ENCODE measurements around the gene SLC43A3. TPM values are rescaled to one million over a fixed set of nuclear protein-coding genes. Genes with fewer than 3 reads are reported as not detected.

The SLC43A3 gene
- total RNA-seq, 1 experiment from 2014 or later = 21.4 TPM

DNA sequence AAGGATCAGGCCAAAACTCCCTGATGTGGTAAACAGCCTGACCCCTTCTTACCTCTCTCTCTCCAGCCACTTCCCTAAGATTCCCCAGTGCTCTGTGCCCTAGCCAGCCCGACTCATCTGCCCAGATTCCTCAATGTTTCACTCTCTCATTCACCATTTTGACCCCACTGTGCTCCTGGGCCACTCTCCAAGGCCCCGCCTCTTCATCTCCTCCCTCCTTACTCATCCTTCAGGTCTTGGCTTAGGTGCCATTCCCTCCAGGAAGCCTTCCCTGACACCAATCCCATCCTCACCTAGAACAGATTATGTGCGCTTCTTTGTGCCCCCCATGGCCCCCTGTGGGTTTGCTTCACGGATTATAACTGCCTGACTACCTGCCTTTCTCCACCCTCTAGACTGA is 13.2 kb downstream of the SLC43A3 start:
- H3K79me2 ChIP-seq (ENCODE audit: insufficient read depth, low read length) = no peaks in the 10 kb centered on the region
- H3K18ac ChIP-seq (ENCODE audit: insufficient read length, low read depth, low read length) = no peak overlapping the region
- H4K20me1 ChIP-seq (ENCODE audit: control insufficient read depth, insufficient read depth, insufficient read length) = no peaks in the 10 kb centered on the region
- no peaks in the 10 kb centered on the region for H3K23me2 ChIP-seq (ENCODE audit: insufficient read length, low read depth, low read length, poor library complexity, severe bottlenecking)
- no peaks in the 10 kb centered on the region for H3K9me3 ChIP-seq (ENCODE audit: control insufficient read depth, low read depth, low read length)
- no peak overlapping the region for H3K27ac ChIP-seq (ENCODE audit: insufficient read length, low read depth, low read length)
- no peak overlapping the region; the same call in 1 of the 2 replicates for H3K14ac ChIP-seq (ENCODE audit: insufficient read depth, low read length)
- H3K9ac ChIP-seq (ENCODE audit: extremely low read depth, insufficient read length, low read length) = no peak overlapping the region
- no peaks in the 10 kb centered on the region; the same call in 1 of the 2 replicates for H3K4me1 ChIP-seq (ENCODE audit: insufficient read depth, low read length)
- no peak overlapping the region for H2BK120ac ChIP-seq (ENCODE audit: low read depth, low read length, poor library complexity, severe bottlenecking)
- H3K27me3 ChIP-seq (ENCODE audit: insufficient read depth, low read length) = no peaks in the 10 kb centered on the region
- no peak overlapping the region for H3K23ac ChIP-seq (ENCODE audit: insufficient read length, low read depth, low read length)
- H3K27ac Mint-ChIP-seq = no peak overlapping the region
- H4K5ac ChIP-seq (ENCODE audit: insufficient read length, low read depth, low read length) = no peak overlapping the region
- H3K4me1 Mint-ChIP-seq = peaks cover 8 to 14% of the 10 kb centered on the region in 2 experiments
- TF ChIP-seq, protein P1, sequence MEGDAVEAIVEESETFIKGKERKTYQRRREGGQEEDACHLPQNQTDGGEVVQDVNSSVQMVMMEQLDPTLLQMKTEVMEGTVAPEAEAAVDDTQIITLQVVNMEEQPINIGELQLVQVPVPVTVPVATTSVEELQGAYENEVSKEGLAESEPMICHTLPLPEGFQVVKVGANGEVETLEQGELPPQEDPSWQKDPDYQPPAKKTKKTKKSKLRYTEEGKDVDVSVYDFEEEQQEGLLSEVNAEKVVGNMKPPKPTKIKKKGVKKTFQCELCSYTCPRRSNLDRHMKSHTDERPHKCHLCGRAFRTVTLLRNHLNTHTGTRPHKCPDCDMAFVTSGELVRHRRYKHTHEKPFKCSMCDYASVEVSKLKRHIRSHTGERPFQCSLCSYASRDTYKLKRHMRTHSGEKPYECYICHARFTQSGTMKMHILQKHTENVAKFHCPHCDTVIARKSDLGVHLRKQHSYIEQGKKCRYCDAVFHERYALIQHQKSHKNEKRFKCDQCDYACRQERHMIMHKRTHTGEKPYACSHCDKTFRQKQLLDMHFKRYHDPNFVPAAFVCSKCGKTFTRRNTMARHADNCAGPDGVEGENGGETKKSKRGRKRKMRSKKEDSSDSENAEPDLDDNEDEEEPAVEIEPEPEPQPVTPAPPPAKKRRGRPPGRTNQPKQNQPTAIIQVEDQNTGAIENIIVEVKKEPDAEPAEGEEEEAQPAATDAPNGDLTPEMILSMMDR (conservative IDR thresholded peaks at IDR 0.05) = no peak
- H3T11ph ChIP-seq (ENCODE audit: low read length) = no peak overlapping the region
- no peak overlapping the region for H4K91ac ChIP-seq (ENCODE audit: insufficient read length, low read depth, low read length)
- H3K4me3 Mint-ChIP-seq = no peak overlapping the region
- H2BK5ac ChIP-seq (ENCODE audit: insufficient read length, low read length) = no peak overlapping the region
- H2BK15ac ChIP-seq (ENCODE audit: low read depth, low read length) = no peak overlapping the region
- no peak for DNase-seq
- no peaks in the 10 kb centered on the region for H3K27me3 Mint-ChIP-seq (ENCODE audit: low read depth)
- no peak overlapping the region for H2BK12ac ChIP-seq (ENCODE audit: insufficient read length, low read depth, low read length)
- no peak overlapping the region for H3K56ac ChIP-seq (ENCODE audit: insufficient read length, low read depth, low read length)
- H3K4ac ChIP-seq (ENCODE audit: low read depth, low read length) = no peak overlapping the region
- no peak overlapping the region for H3K4me2 ChIP-seq (ENCODE audit: insufficient read depth, insufficient read length, low read length)
- H3K9me3 Mint-ChIP-seq = no peaks in the 10 kb centered on the region
- H3K36me3 Mint-ChIP-seq (ENCODE audit: insufficient read depth in 1 of 3, low read depth in 3 of 3) = peaks cover 35 to 70% (median 58%) of the 10 kb centered on the region in 3 experiments
- no peaks in the 10 kb centered on the region for H3K79me1 ChIP-seq (ENCODE audit: insufficient read depth, low read depth, low read length, poor library complexity, severe bottlenecking)
- no peak overlapping the region for H4K8ac ChIP-seq (replicated peaks; ENCODE audit: insufficient read length, low read depth, low read length)
- no peak overlapping the region for H2AFZ ChIP-seq (ENCODE audit: low read length)
- H2AK5ac ChIP-seq (ENCODE audit: insufficient read length, low read length) = no peak overlapping the region
- H2BK20ac ChIP-seq (ENCODE audit: low read depth, low read length, poor library complexity, severe bottlenecking) = no peak overlapping the region
- WGBS (ENCODE audit: extremely low coverage, insufficient read length, low lambda C conversion rate) = no CpG with 5 or more reads among the region's 4 CpGs

All from H9 (cell line).